ENCODE measurements around the gene GPANK1. TPM values are rescaled to one million over a fixed set of nuclear protein-coding genes. Genes with fewer than 3 reads are reported as not detected.
A peak's percentile ranks its signal among the peaks of the same experiment; 100 is the strongest.

The GPANK1 gene
- total RNA-seq, 2 donors from 2014 or later = 19.7 to 28.1 TPM

GRCh38 chr6:31676322-31676903 is 11.6 kb upstream of the GPANK1 start:
- intact Hi-C loops (cut with DNase I) = no loop called here
- WGBS = 80% methylated on average over 4 of the region's 4 CpGs

GRCh38 chr6:31669676-31670075 is 4.9 kb upstream of the GPANK1 start, which contains the start of gene LY6G5B:
Gene LY6G5B (plus strand): TSS chr6:31669976. CDS start chr6:31670951, 975 bp downstream.
- intact Hi-C loops (cut with DNase I) = no loop called here
- Histone ChIP-seq H3K27ac (no peak within 1 kb of the TSS), H3K27me3 (replicated peaks; ENCODE audit: insufficient read depth) (no peaks in the 10 kb centered on the region), H3K4me1 (replicated peaks) (peaks cover 9% of the 10 kb centered on the region), H3K9me3 (no peaks in the 10 kb centered on the region), H3K4me3 (no peak within 1 kb of the TSS), H3K36me3 (peaks cover 15 to 19% of the 10 kb centered on the region in 2 donors)
- no peak for DNase-seq (ENCODE audit: low spot score)
- TF ChIP-seq, protein P1, sequence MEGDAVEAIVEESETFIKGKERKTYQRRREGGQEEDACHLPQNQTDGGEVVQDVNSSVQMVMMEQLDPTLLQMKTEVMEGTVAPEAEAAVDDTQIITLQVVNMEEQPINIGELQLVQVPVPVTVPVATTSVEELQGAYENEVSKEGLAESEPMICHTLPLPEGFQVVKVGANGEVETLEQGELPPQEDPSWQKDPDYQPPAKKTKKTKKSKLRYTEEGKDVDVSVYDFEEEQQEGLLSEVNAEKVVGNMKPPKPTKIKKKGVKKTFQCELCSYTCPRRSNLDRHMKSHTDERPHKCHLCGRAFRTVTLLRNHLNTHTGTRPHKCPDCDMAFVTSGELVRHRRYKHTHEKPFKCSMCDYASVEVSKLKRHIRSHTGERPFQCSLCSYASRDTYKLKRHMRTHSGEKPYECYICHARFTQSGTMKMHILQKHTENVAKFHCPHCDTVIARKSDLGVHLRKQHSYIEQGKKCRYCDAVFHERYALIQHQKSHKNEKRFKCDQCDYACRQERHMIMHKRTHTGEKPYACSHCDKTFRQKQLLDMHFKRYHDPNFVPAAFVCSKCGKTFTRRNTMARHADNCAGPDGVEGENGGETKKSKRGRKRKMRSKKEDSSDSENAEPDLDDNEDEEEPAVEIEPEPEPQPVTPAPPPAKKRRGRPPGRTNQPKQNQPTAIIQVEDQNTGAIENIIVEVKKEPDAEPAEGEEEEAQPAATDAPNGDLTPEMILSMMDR (IDR thresholded peaks at IDR 0.05) = no peak
- TF ChIP-seq POLR2A (IDR thresholded peaks at IDR 0.05) (no peak), POLR2AphosphoS5 (IDR thresholded peaks at IDR 0.05) (no peak)
- 84% methylated on average over 8 of the region's 8 CpGs for WGBS

More at GRCh38 chr6:31676322-31676903, 11.6 kb upstream of the GPANK1 start:
- Histone ChIP-seq H3K4me3 (no peak overlapping the region), H3K27ac (no peak overlapping the region), H3K36me3 (no peaks in the 10 kb centered on the region), H3K4me1 (replicated peaks) (peaks cover 4% of the 10 kb centered on the region), H3K27me3 (replicated peaks; ENCODE audit: insufficient read depth) (no peaks in the 10 kb centered on the region), H3K9me3 (no peaks in the 10 kb centered on the region)
- TF ChIP-seq POLR2A (IDR thresholded peaks at IDR 0.05) = no peak
- TF ChIP-seq, protein P1 (IDR thresholded peaks at IDR 0.05) = no peak
- TF ChIP-seq POLR2AphosphoS5 (IDR thresholded peaks at IDR 0.05) = no peak
- DNase-seq (ENCODE audit: low spot score) = no peak

DNA sequence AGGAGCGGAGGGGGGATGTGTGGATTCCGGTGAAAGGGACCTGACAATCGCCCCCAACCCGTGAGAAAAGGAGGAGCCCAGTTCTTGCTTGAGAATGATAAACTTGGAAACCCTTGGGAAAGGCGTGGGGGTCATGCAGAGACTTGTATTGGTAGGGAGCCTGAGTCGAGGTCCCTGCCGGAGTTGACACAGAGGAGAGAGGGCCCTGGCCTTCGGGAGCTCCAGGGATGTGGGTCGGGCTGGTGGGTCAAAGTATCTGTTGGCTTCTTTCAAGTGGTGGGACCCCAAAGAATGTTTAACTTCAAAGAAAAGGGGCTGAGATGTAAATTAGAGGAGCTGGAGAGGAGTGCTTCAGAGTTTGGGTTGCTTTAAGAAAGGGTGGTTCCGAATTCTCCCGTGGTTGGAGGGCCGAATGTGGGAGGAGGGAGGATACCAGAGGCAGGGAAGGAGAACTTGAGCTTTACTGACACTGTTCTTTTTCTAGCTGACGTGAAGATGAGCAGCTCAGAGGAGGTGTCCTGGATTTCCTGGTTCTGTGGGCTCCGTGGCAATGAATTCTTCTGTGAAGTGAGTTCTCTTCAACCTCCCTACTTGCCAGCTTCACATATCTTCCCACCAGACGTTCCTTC is 1.7 kb upstream of the GPANK1 start:
- no peak for DNase-seq (ENCODE audit: low spot score)
- no peaks in the 10 kb centered on the region for H3K27me3 ChIP-seq (replicated peaks; ENCODE audit: insufficient read depth)
- H3K36me3 ChIP-seq = peaks cover 15 to 19% of the 10 kb centered on the region in 2 donors
- H3K4me3 ChIP-seq = peak overlapping the region; percentile 65 to 92
- peaks cover 17% of the 10 kb centered on the region for H3K4me1 ChIP-seq (replicated peaks)
- TF ChIP-seq, protein P1 (IDR thresholded peaks at IDR 0.05) = no peak
- TF ChIP-seq POLR2AphosphoS5 (IDR thresholded peaks at IDR 0.05) (no peak), POLR2A (IDR thresholded peaks at IDR 0.05) (no peak)
- H3K9me3 ChIP-seq = no peaks in the 10 kb centered on the region
- 2% methylated on average over 15 of the region's 15 CpGs for WGBS
- intact Hi-C loops (cut with DNase I) = no loop called here
- H3K27ac ChIP-seq = peak overlapping the region; percentile 94 to 96

DNA sequence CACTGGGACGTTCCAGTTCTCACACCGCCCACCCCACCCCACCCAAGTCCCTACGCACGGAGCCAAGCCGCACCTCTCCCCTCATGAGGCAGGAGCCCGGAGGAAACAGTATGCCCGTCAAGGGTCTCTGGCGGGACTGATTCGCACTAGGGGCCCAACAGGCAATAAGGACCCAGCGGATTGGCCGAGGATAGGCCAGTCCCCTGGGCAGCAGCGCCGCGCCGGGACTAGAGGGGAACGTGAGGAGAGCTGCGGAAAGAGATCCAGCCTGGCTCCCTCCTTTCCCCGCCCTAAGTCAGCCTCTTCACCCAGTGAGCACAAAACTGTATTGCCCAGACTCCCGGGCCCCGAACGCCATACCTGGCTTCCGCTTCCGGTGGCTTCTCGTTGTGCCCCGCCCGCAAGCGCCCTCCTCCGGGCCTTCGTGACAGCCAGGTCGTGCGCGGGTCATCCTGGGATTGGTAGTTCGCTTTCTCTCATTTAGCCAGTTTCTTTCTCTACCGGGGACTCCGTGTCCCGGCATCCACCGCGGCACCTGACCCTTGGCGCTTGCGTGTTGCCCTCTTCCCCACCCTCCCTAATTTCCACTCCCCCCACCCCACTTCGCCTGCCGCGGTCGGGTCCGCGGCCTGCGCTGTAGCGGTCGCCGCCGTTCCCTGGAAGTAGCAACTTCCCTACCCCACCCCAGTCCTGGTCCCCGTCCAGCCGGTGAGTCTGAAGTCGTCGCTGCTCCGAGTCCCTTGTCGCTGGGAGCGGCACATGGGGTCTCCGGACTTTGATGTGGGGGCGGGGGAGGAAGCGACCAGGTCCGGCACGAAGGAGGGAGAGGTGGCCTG is 922 bp upstream of the GPANK1 start, which contains the start of gene CSNK2B:
Gene CSNK2B (plus strand): TSS at position 580 of the 836 bp plus-strand sequence. CDS start 752 bp downstream, outside the sequence.
- Histone ChIP-seq H3K9me3 (no peaks in the 10 kb centered on the region), H3K27me3 (replicated peaks; ENCODE audit: insufficient read depth) (no peaks in the 10 kb centered on the region), H3K4me1 (replicated peaks) (peaks cover 17% of the 10 kb centered on the region), H3K4me3 (peak within 1 kb of the TSS; percentile 65 to 92), H3K27ac (peak within 1 kb of the TSS; percentile 94 to 96), H3K36me3 (peaks cover 15 to 19% of the 10 kb centered on the region in 2 donors)
- under 1% methylated on average over 60 of the region's 63 CpGs for WGBS
- DNase-seq (ENCODE audit: low spot score) = peak; percentile 98
- intact Hi-C loops (cut with DNase I) = no loop called here
- TF ChIP-seq POLR2A (IDR thresholded peaks at IDR 0.05) (peak; percentile 76), POLR2AphosphoS5 (IDR thresholded peaks at IDR 0.05) (peak; percentile 98)
- TF ChIP-seq, protein P1 (IDR thresholded peaks at IDR 0.05) = peak in 2 of 4 experiments; percentile 19 to 21

Measured in prostate gland (tissue), 2 donors.